GM12874 (cell line): Measurements from ENCODE around the gene KEAP1.

Experiments
- CTCF ChIP-seq: IDR thresholded peaks from 2 replicates; pipeline ENCODE4 v1.5.1; 2011; ENCODE audit warnings: low read depth, mild to moderate bottlenecking, control low read depth, low read length, moderate library complexity; ENCODE audit not compliant: insufficient read depth

Gene KEAP1

GRCh38 chr19:10510301-10510802, 7.2 kb upstream of the KEAP1 start:
- TF ChIP-seq CTCF, result peak; percentile 91

GRCh38 chr19:10508707-10509106, 5.6 kb upstream of the KEAP1 start:
- no peak for TF ChIP-seq CTCF

- TF ChIP-seq CTCF, result no peak
These were observed 4.9 kb upstream of the KEAP1 start for GRCh38 chr19:10508036-10508435.

- peak; percentile 87 for TF ChIP-seq CTCF
These were observed 2.5 kb upstream of the KEAP1 start for GRCh38 chr19:10505583-10506229.

DNA sequence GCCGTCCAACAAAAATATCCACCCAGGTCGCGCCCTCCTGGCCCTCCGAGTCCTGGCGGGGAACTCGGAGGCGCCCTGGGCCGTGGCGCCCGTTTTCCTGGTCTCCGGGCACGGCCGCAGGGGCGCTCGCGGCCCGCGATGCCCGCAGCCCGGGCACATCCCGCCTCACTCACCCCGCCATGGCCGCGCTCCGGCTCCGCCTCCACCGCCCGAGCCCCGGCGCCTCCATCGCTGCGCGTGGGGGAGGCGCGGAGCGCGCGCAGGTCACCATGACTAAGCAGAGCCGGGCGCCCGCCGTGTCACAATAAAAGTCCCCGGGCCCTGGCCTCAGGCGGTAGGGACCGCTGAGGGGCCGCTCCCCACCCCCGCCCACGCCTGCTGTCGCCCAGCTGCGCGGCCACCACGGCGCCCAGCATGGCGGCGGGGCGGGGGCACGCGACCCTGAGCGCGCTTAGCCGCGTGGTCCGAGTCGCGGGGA, 593 bp downstream of the KEAP1 start:
- no peak for TF ChIP-seq CTCF

DNA sequence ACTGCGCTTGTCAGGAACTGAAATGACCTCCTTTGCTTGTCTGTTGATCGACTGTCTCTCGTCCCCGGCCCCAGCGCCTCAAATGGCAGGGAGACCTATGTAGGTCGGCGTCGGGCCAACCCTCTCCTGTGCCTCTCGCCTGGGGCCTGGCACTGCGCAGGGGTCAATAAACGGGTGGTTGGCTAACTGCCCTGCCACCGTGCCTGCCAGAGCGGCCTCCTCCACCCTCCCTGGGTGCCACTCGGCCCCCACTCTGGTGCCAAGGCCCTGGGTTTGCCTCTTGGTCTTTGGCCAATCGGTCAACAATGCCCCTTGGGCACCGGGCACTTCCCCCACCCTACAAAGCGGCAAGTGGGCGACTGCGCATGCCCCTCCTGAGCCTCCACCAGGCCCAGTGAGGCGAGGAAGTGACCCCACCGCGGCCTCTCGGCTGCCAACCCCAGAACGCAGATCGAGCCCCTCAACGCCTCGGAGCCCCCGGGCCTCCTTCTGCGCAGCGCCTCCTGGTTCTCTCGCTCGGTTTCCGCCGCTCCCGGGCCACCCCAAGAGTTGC, 1.1 kb downstream of the KEAP1 start:
- 0 out of 2 replicates have a peak, but pooled peaks have one; percentile 9 for TF ChIP-seq CTCF

- no peak for TF ChIP-seq CTCF
These were observed 2.9 kb downstream of the KEAP1 start for GRCh38 chr19:10500247-10500592.
